Caco-2 (cell line): ENCODE data around the gene GPR157. TPM values are rescaled to one million over a fixed set of nuclear protein-coding genes. Genes with fewer than 3 reads are reported as not detected.

Source experiments
- BruUV-seq: library from RNA; stranded (reverse); fragments of 400-500 nt; replicated peaks from 2 replicates; lab custom pipeline; 2021; lab: Mats Ljungman, UMichigan
- CTCF ChIA-PET: fragments of 300-600 bp; sonication (Branson Sonifier 250); formaldehyde crosslinking; loops from one replicate; lab custom pipeline; 2022; ENCODE audit warnings: antibody characterized with exemption; lab: Charles Lee
- POLR2A ChIA-PET: fragments of 300-600 bp; sonication (Branson Sonifier 250); formaldehyde crosslinking; loops from one replicate; lab custom pipeline; 2022; ENCODE audit warnings: antibody characterized with exemption; lab: Charles Lee
- DNase-seq, 2 experiments: peaks; one replicate each; pipeline versions ENCODE4 v3.0.0 to v3.0.0-alpha.2; 2020 to 2022
- H3K27me3 ChIP-seq: replicated peaks from 2 replicates; pipeline ENCODE4 v1.6.0; 2011; ENCODE audit warnings: low read length; ENCODE audit not compliant: control insufficient read depth, insufficient read depth
- H3K36me3 ChIP-seq: 2 replicates; pipeline ENCODE4 v1.5.1; 2011; ENCODE audit warnings: low read length; ENCODE audit not compliant: control insufficient read depth, insufficient read depth
- H3K4me1 ChIP-seq: fragments of 250-450 bp; sonication (Bioruptor Pico); 2 replicates; pipeline ENCODE4 v1.5.1; 2020; ENCODE audit warnings: mild to moderate bottlenecking
- H3K4me3 ChIP-seq: 2 replicates; pipeline ENCODE4 v1.5.1; 2011; ENCODE audit warnings: low read depth, mild to moderate bottlenecking, control low read depth, low read length
- H3K9me3 ChIP-seq: fragments of 250-450 bp; sonication (Bioruptor Pico); 2 replicates; pipeline ENCODE4 v1.5.1; 2020; ENCODE audit warnings: mild to moderate bottlenecking, moderate library complexity
- H3K27ac Mint-ChIP-seq: one replicate; pipeline ENCODE4 v1.8.0; 2022; ENCODE audit warnings: mixed read lengths; ENCODE audit not compliant: unreplicated experiment
- H3K27me3 Mint-ChIP-seq: one replicate; pipeline ENCODE4 v1.8.0; 2022; ENCODE audit warnings: mixed read lengths; ENCODE audit not compliant: insufficient read depth, unreplicated experiment
- H3K36me3 Mint-ChIP-seq: one replicate; pipeline ENCODE4 v1.8.0; 2022; ENCODE audit warnings: mild to moderate bottlenecking, mixed read lengths; ENCODE audit not compliant: insufficient read depth, unreplicated experiment
- H3K4me1 Mint-ChIP-seq: one replicate; pipeline ENCODE4 v1.8.0; 2022; ENCODE audit warnings: low read depth, mixed read lengths; ENCODE audit not compliant: unreplicated experiment
- H3K4me3 Mint-ChIP-seq: one replicate; pipeline ENCODE4 v1.8.0; 2022; ENCODE audit warnings: mild to moderate bottlenecking, moderate library complexity, mixed read lengths; ENCODE audit not compliant: unreplicated experiment
- H3K9me3 Mint-ChIP-seq: one replicate; pipeline ENCODE4 v1.8.0; 2022; ENCODE audit warnings: mixed read lengths; ENCODE audit not compliant: unreplicated experiment
- CTCF ChIP-seq, 2 experiments: fragments of 200-600 bp in 1 of 2; IDR thresholded peaks; 1 replicate in 1 of 2; 2 replicates in 1 of 2; pipeline versions ENCODE4 v1.5.1 to v1.8.0; 2011 to 2022; ENCODE audit warnings: antibody characterized with exemption in 1 of 2, control low read depth in 1 of 2, inconsistent platforms in 1 of 2, low read depth in 1 of 2, low read length in 1 of 2, mild to moderate bottlenecking in 1 of 2, moderate library complexity in 1 of 2; ENCODE audit not compliant: insufficient read depth in 1 of 2, severe bottlenecking in 1 of 2, unreplicated experiment in 1 of 2
- intact Hi-C: fragments of 100-400 bp; cut with micrococcal nuclease; formaldehyde crosslinking; loops from one replicate; pipeline ENCODE4 v1.10.0; 2022; ENCODE audit not compliant: unreplicated experiment
- total RNA-seq: library from RNA; stranded (reverse); gene quantifications from 2 replicates; pipeline ENCODE4 v1.2.3, GENCODE V29; 2022

GPR157 gene
- total RNA-seq, 1 experiment from 2014 or later = 17.2 TPM

- intact Hi-C loops = no loop called here
- Histone ChIP-seq H3K36me3 (no peaks in the 10 kb centered on the region), H3K4me3 (no peak overlapping the region), H3K4me1 (no peaks in the 10 kb centered on the region), H3K27me3 (no peaks in the 10 kb centered on the region), H3K9me3 (no peaks in the 10 kb centered on the region)
- BruUV-seq = no TSS peak
- Mint-ChIP-seq H3K27ac (no peak overlapping the region), H3K9me3 (no peaks in the 10 kb centered on the region), H3K4me3 (no peak overlapping the region), H3K36me3 (no peaks in the 10 kb centered on the region), H3K4me1 (peaks cover 8% of the 10 kb centered on the region), H3K27me3 (no peaks in the 10 kb centered on the region)
- TF ChIP-seq CTCF (IDR thresholded peaks at IDR 0.05; ENCODE audit: insufficient read depth in 1 of 2, low read depth in 1 of 2, low read length in 1 of 2, severe bottlenecking in 1 of 2, unreplicated experiment in 1 of 2) = no peak
- CTCF ChIA-PET = no interaction called here
- DNase-seq = no peak
- POLR2A ChIA-PET = no interaction called here
These were observed 66.1 kb downstream of the GPR157 start for GRCh38 chr1:9062846-9063245.

GRCh38 chr1:9062021-9062471 is 66.9 kb downstream of the GPR157 start:
- TF ChIP-seq CTCF (IDR thresholded peaks at IDR 0.05; ENCODE audit: insufficient read depth in 1 of 2, low read depth in 1 of 2, low read length in 1 of 2, severe bottlenecking in 1 of 2, unreplicated experiment in 1 of 2) = no peak
- Histone ChIP-seq H3K36me3 (no peaks in the 10 kb centered on the region), H3K9me3 (no peaks in the 10 kb centered on the region), H3K27me3 (no peaks in the 10 kb centered on the region), H3K4me3 (no peak overlapping the region), H3K4me1 (no peaks in the 10 kb centered on the region)
- Mint-ChIP-seq H3K36me3 (no peaks in the 10 kb centered on the region), H3K4me1 (peaks cover 8% of the 10 kb centered on the region), H3K27me3 (no peaks in the 10 kb centered on the region), H3K4me3 (no peak overlapping the region), H3K27ac (no peak overlapping the region), H3K9me3 (no peaks in the 10 kb centered on the region)
- no TSS peak for BruUV-seq
- no peak for DNase-seq
- intact Hi-C loops = no loop called here
- ChIA-PET CTCF (interaction anchor here (0.5 kb wide), 1 partner anchor 79 kb away, joined by 5 read pairs; no protein-coding TSS in a partner anchor), POLR2A (no interaction called here)

GRCh38 chr1:9061252-9061960 is 67.5 kb downstream of the GPR157 start:
- H3K27me3 Mint-ChIP-seq = no peaks in the 10 kb centered on the region
- CTCF ChIA-PET = interaction anchor here (0.5 to 0.7 kb wide), 2 partner anchors 80 to 813 kb away, joined by 4 to 5 read pairs; no protein-coding TSS in a partner anchor
- no peaks in the 10 kb centered on the region for H3K4me1 ChIP-seq
- no peaks in the 10 kb centered on the region for H3K36me3 Mint-ChIP-seq
- no peak overlapping the region for H3K4me3 Mint-ChIP-seq
- no peak overlapping the region for H3K4me3 ChIP-seq
- no peaks in the 10 kb centered on the region for H3K9me3 ChIP-seq
- no peak for DNase-seq
- H3K27me3 ChIP-seq = no peaks in the 10 kb centered on the region
- H3K4me1 Mint-ChIP-seq = peaks cover 8% of the 10 kb centered on the region
- no TSS peak for BruUV-seq
- H3K27ac Mint-ChIP-seq = no peak overlapping the region
- no peaks in the 10 kb centered on the region for H3K9me3 Mint-ChIP-seq
- intact Hi-C loops = no loop called here
- no peaks in the 10 kb centered on the region for H3K36me3 ChIP-seq
- TF ChIP-seq CTCF (IDR thresholded peaks at IDR 0.05; ENCODE audit: insufficient read depth in 1 of 2, low read depth in 1 of 2, low read length in 1 of 2, severe bottlenecking in 1 of 2, unreplicated experiment in 1 of 2) = no peak
- POLR2A ChIA-PET = interaction anchor here (0.7 kb wide), 1 partner anchor 21 kb away, joined by 3 read pairs; no protein-coding TSS in a partner anchor
